ENCODE results near the gene ATP11C. TPM values are rescaled to one million over a fixed set of nuclear protein-coding genes. Genes with fewer than 3 reads are reported as not detected.

Gene ATP11C
- total RNA-seq, 1 experiment from 2014 or later: 19.4 TPM

DNA sequence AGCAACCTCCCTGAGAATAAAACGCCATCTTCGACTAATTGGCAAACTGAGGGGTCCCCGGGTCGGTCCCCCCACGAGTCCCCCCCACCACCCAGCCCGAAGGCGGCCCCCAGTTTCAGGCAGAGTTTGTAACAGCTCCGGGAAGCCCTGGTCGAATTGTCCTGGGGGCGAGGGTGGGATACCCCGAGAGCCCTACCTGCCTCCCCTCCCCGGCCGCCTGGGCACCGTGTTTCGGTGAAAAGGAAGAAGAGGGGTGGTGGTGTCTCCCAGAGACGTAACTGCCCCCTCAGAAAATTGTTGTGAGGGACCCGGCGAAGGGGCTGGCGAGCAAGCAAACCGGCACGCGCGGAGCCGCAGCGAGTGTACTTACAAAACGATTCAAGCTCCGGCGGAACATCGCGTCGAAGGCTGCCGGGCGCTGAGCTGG, 1.2 kb downstream of the ATP11C start (continued):
- TF ChIP-seq, protein P1, sequence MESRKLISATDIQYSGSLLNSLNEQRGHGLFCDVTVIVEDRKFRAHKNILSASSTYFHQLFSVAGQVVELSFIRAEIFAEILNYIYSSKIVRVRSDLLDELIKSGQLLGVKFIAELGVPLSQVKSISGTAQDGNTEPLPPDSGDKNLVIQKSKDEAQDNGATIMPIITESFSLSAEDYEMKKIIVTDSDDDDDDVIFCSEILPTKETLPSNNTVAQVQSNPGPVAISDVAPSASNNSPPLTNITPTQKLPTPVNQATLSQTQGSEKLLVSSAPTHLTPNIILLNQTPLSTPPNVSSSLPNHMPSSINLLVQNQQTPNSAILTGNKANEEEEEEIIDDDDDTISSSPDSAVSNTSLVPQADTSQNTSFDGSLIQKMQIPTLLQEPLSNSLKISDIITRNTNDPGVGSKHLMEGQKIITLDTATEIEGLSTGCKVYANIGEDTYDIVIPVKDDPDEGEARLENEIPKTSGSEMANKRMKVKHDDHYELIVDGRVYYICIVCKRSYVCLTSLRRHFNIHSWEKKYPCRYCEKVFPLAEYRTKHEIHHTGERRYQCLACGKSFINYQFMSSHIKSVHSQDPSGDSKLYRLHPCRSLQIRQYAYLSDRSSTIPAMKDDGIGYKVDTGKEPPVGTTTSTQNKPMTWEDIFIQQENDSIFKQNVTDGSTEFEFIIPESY (IDR thresholded peaks at IDR 0.05; ENCODE audit: extremely low read depth, insufficient replicate concordance, low read length): no peak
- no peak for TF ChIP-seq POLR2A (IDR thresholded peaks at IDR 0.05; ENCODE audit: borderline replicate concordance, extremely low read depth, insufficient read depth, insufficient read length)

DNA sequence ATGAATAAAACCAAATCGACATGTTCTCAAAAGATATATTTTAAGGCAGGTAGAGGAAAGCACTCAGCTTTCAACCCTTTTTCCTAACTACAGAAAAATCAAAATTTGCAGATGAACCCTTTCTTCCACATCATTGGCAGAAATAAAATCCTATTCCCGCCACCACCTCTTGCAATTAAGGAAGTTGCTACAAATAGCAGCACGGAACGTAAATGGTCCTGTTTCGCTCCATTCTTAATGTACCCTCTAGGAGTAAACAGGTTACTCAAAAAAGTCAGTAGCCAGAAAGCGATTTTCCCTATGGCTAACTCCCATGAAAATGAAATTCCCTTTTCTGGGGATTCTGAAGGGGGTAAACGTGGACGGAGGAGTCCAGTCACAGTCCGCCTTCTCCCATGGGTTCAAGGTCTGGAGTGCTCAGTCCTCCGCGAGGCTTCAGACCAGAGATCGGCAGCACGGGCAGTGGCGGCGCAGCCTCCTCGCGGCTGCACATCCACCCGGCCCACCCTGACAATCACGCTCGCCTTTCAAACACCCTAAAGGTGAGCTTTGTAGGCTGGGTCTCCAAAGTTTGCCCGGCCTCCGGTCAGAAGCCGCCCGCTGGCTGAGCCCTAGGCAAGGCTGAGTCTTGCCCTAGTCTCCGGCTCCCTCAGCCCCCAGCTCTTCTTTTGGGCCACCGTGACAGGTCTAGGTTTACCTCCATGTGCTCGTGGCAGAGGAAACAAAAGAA, 1.8 kb downstream of the ATP11C start:
- peak overlapping the region; percentile 80 for H3K4me2 ChIP-seq (ENCODE audit: low read length)
- no peaks in the 10 kb centered on the region for H3K27me3 ChIP-seq (ENCODE audit: insufficient read depth, low read length)
- peaks cover 6 to 15% of the 10 kb centered on the region in 2 experiments for H3K4me1 ChIP-seq (ENCODE audit: control insufficient read depth in 1 of 2, insufficient read depth in 2 of 2, low read length in 2 of 2)
- no TSS peak for BruUV-seq (replicated peaks)
- no peaks in the 10 kb centered on the region for H3K9me2 ChIP-seq (ENCODE audit: insufficient read depth)
- peaks cover 30% of the 10 kb centered on the region for H3K79me2 ChIP-seq (ENCODE audit: insufficient read depth, low read length)
- ChIA-PET RAD21 (ENCODE audit: low non-redundant PET in 1 of 2, low total read pairs in 2 of 2, uncharacterized antibody in 2 of 2, unreplicated experiment in 2 of 2) (no interaction called here), POLR2A (no interaction called here), CTCF (no interaction called here)
- ATAC-seq (peak; percentile 16), DNase-seq (ENCODE audit: low read depth, low spot score) (no peak)
- H3K36me3 ChIP-seq (ENCODE audit: control insufficient read depth in 1 of 2, insufficient read depth in 2 of 2, low read length in 2 of 2): no peaks in the 10 kb centered on the region
- H4K20me1 ChIP-seq (ENCODE audit: insufficient read depth): no peaks in the 10 kb centered on the region
- no peak for TF ChIP-seq CEBPB (IDR thresholded peaks at IDR 0.05; ENCODE audit: low read depth)
- no peak for TF ChIP-seq ELF1 (IDR thresholded peaks at IDR 0.05; ENCODE audit: borderline replicate concordance, low read depth)
- TF ChIP-seq, protein P2, sequence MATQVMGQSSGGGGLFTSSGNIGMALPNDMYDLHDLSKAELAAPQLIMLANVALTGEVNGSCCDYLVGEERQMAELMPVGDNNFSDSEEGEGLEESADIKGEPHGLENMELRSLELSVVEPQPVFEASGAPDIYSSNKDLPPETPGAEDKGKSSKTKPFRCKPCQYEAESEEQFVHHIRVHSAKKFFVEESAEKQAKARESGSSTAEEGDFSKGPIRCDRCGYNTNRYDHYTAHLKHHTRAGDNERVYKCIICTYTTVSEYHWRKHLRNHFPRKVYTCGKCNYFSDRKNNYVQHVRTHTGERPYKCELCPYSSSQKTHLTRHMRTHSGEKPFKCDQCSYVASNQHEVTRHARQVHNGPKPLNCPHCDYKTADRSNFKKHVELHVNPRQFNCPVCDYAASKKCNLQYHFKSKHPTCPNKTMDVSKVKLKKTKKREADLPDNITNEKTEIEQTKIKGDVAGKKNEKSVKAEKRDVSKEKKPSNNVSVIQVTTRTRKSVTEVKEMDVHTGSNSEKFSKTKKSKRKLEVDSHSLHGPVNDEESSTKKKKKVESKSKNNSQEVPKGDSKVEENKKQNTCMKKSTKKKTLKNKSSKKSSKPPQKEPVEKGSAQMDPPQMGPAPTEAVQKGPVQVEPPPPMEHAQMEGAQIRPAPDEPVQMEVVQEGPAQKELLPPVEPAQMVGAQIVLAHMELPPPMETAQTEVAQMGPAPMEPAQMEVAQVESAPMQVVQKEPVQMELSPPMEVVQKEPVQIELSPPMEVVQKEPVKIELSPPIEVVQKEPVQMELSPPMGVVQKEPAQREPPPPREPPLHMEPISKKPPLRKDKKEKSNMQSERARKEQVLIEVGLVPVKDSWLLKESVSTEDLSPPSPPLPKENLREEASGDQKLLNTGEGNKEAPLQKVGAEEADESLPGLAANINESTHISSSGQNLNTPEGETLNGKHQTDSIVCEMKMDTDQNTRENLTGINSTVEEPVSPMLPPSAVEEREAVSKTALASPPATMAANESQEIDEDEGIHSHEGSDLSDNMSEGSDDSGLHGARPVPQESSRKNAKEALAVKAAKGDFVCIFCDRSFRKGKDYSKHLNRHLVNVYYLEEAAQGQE (IDR thresholded peaks at IDR 0.05; ENCODE audit: low read depth): no peak
- TF ChIP-seq, protein P1 (IDR thresholded peaks at IDR 0.05; ENCODE audit: extremely low read depth, insufficient replicate concordance, low read length): no peak
- no peak for TF ChIP-seq FOSL1 (IDR thresholded peaks at IDR 0.05; ENCODE audit: low read depth)
- TF ChIP-seq, protein P3, sequence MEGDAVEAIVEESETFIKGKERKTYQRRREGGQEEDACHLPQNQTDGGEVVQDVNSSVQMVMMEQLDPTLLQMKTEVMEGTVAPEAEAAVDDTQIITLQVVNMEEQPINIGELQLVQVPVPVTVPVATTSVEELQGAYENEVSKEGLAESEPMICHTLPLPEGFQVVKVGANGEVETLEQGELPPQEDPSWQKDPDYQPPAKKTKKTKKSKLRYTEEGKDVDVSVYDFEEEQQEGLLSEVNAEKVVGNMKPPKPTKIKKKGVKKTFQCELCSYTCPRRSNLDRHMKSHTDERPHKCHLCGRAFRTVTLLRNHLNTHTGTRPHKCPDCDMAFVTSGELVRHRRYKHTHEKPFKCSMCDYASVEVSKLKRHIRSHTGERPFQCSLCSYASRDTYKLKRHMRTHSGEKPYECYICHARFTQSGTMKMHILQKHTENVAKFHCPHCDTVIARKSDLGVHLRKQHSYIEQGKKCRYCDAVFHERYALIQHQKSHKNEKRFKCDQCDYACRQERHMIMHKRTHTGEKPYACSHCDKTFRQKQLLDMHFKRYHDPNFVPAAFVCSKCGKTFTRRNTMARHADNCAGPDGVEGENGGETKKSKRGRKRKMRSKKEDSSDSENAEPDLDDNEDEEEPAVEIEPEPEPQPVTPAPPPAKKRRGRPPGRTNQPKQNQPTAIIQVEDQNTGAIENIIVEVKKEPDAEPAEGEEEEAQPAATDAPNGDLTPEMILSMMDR (IDR thresholded peaks at IDR 0.05 in 2 of 3, conservative IDR thresholded peaks at IDR 0.05 in 1 of 3; ENCODE audit: borderline replicate concordance in 1 of 3, insufficient read depth in 1 of 3, low read depth in 2 of 3, low read length in 2 of 3): no peak
- no peak for TF ChIP-seq TCF7L2 (IDR thresholded peaks at IDR 0.05; ENCODE audit: borderline replicate concordance, extremely low read depth, insufficient read depth, insufficient read length)
- TF ChIP-seq ZNF274 (IDR thresholded peaks at IDR 0.05; ENCODE audit: low read depth, low read length): no peak
- intact Hi-C loops (cut with micrococcal nuclease): no loop called here
- H3K27ac ChIP-seq (ENCODE audit: low read depth, low read length): no peak overlapping the region
- H3K9me3 ChIP-seq (ENCODE audit: control insufficient read depth in 1 of 2, insufficient read depth in 1 of 2, low read depth in 1 of 2, low read length in 2 of 2): no peaks in the 10 kb centered on the region
- H3K9ac ChIP-seq (ENCODE audit: low read length): peak overlapping the region; percentile 70
- no peak overlapping the region for H2AFZ ChIP-seq (ENCODE audit: low read depth, low read length, poor library complexity, severe bottlenecking)
- peak overlapping the region; percentile 59 to 66 for H3K4me3 ChIP-seq (replicated peaks in 1 of 2; ENCODE audit: low read depth in 1 of 2, low read length in 2 of 2)

Measured in HCT116 (cell line).